ENCODE results near the gene TASOR.

The TASOR gene

DNA sequence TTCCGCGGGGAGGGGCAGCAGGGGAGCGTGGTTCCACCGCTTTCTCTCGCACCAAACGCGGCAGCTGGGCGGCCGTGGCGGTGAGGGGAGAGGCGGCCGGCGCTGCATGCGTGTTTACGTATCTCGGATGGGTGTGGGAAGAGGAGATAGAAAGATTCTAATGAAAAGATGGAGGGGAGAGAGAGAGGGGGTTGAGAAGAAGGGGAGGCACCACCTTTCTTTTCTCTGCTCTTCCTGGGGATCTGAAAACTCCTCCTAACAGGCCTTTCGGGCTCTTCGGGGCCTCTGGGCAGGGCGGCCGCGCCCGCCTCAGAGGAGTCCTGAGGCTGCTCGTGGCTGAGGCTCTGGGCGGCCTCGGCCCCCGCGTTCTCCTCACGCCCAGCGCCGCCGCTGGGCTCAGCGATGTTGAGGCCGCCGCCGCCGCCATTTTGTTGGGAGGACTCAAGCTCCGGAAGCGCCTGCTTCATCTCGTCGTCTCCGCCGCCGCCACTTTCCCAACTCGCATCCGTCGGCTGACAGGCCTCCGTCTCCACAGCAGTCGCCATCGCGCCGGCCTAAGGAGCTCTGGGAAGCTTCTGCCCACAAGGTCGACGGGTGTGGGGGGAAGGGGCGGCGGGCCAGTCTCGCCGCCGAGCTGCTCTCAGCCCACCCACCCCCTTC lies 473 bp downstream of the TASOR start:
- in situ Hi-C loops (cut with HindIII; ENCODE audit: low sequenced_read_pairs) = no loop called here

DNA sequence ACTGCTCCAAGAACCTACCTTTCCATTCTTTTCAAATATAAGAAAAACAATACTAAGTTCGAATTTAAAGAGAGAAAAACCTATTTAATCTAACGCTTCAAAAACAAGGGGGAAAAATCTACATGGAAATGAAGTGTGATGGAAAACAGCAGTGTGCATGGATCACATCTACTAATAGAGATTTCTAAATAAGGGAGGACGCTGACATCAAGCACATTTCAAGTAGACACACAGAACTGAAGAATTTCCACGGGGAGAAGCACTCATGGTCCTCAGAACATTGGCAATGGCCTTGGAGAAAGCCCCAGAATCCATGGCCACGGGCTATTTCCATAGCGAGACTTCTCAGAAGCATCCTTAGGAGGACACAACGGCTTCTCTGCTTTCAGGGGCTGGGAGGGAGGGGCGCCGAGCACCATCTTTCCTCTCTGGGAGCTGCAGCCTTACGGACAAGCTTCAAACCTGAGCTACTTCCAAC lies 1.0 kb downstream of the TASOR start:
- in situ Hi-C loops (cut with HindIII; ENCODE audit: low sequenced_read_pairs) = no loop called here

DNA sequence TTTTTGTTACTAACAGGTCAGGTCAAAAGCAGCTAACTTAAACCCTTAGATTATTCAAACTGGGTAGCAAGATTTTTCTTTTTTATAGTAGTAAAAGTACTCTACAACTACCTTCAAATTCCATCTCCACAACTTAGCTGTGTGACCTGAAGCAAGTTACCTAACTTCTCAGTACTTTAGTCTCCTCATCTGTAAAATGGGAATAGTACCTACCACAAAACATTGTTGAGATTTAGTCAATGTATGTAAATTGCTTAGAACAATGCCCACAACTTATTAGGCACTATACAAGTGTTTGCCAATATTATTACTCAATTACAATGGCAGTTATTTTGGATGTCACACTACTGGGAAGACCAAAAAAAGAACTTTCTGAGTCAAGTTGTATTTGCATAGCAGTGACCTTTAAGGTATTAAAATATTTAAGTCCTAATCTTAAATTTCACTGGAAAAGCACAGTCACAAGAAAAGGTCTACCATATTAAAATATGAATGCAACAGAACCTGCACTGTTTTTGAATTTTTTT lies 2.9 kb downstream of the TASOR start:
- in situ Hi-C loops (cut with HindIII; ENCODE audit: low sequenced_read_pairs) = no loop called here

DNA sequence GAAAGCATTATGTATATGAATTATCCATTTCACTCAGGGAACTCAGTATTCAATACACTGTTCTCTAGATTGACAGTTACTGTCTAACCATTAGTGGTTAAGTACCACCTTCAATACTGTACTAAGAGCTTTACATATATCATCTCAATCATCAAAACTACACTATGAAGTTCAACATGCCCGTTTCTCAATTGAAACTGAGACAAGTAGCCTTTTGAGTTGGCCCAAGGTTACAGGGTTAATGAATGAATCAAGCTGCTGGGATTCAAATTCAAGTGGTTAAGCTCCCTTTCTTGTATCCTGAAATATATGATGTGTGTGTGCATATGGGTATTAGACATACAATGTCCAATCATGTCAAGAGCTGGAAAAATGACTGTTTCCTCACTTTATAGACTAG lies 5.8 kb downstream of the TASOR start:
- in situ Hi-C loops (cut with HindIII; ENCODE audit: low sequenced_read_pairs) = no loop called here

DNA sequence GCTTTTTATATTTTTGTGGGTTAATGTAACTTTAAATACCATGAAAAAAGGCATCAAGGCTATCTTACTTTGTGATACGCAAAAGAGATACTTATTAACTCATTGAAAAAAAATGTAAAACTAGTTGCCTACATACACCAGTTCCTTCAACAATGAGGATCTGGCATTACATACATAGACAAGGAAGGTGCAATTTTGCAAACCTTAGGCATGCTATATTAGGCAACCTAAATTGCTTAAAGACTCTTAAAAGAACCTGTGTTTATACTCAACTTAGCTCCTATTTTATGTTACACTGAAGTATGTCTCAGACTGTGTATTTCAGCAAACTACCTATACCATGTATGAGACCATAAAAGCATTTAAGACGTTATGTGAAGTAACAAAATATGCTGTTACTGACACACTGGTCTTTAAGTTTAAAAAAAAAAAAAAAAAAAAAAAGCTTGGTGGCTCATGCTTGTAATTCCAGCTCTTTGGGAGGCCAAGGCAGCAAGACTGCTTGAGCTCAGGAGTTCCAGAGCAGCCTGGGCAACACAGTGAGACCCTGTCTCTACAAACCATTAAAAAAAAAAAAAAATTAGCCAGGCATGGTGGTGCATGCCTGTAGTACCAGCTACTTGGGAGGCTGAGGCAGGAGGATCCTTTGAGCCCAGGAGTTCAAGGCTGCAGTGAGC lies 9.1 kb downstream of the TASOR start:
- in situ Hi-C loops (cut with HindIII; ENCODE audit: low sequenced_read_pairs) = no loop called here

DNA sequence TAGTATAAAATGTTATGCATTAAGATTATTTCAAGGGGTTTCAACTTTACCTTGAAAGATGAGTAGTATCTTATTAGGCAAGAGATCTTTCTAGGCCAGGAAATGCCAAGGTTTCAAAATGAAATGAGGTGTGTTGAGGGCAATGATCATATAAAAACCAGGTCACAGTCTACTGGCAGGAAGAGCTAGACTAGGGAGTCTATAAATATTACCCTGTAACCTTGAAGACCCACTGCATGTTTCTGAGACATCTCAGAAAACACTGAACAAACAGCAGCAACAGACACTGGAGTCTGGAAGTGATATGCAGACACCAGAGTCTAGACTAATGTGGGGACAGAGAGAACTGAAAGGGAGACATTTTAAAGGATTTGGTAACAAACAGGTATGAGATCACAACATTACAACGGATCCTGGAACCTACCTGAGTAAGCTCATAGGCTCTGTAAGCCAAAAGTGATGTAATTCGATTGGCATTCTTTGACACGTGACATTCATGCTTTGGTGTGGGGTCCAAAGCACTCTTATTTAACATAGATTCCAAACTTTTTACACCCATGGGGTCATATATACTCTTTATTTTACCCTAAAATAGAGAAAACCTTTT lies 15.0 kb downstream of the TASOR start:
- in situ Hi-C loops (cut with HindIII; ENCODE audit: low sequenced_read_pairs) = no loop called here

DNA sequence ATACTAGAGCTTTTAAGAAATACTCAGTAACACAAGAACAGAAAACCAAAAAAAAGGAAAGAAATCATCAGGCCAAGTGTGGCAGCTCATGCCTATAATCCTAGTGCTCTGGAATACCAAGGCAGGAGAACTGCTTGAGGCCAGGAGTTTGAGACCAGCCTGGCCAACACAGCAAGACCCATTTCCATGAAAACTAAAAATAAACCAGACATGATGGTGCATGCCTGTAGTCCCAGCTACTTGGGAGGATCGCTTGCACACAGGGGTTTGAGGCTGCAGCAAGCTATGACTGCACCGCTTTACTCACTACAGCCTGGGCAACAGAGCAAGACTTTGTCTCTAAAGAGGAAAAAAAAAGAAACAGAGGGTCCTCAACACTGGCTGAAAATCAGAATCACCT lies 18.2 kb downstream of the TASOR start:
- in situ Hi-C loops (cut with HindIII; ENCODE audit: low sequenced_read_pairs) = no loop called here

DNA sequence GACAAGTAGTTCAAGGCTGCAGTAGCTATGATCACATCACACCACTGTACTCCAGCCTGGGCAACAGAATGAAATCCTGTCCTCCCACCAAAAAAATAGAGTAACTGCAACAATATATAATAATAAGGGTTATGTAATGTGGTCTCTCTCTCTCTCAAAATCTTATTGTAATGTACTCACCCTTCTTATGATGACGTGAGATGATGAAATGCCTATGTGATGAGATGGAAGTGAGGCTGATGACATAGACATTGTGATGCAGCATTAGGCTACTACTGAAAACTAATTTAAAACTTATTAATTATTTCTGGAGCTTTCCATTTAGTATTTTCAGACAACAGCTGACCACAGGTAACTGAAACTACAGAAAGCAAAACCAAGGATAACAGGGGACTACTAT lies 27.4 kb downstream of the TASOR start:
- in situ Hi-C loops (cut with HindIII; ENCODE audit: low sequenced_read_pairs) = no loop called here

DNA sequence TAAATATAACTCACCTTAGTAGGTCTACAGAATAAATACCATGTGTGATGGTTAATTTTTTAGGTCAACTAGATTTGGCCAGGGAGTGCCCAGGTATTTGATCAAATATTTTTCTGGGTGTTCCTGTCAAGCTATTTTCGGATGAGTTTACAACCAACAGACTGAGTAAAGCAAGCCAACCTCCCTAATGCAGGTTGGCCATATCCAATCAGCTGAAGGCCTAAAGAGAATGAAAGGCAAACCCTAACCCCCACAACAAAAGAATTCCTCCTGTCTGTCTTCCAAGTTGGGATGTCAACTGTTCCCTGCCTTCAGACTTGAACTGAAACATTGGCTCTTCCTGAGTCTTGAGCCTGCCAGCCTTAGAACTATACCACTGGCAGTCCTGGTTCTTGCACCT lies 28.6 kb downstream of the TASOR start:
- in situ Hi-C loops (cut with HindIII; ENCODE audit: low sequenced_read_pairs) = no loop called here

DNA sequence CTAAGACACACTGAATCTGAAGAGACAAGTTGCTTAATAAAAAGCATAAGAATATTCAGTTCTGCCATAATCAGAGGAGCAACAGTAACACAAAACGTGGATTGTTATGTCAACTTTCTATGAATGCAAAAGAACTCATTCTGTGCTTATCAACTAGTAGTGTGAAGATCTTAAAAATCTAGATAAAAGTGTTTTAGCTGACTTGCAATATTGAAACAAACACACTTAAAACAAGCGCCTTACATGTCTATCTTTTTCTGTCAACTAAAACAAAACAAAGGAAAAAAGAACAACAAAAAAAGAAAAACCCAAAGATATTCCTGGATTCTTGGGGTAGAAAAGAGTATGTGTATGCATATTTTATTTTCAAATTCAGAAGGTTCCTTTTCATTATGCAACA lies 37.7 kb downstream of the TASOR start:
- in situ Hi-C loops (cut with HindIII; ENCODE audit: low sequenced_read_pairs) = no loop called here

DNA sequence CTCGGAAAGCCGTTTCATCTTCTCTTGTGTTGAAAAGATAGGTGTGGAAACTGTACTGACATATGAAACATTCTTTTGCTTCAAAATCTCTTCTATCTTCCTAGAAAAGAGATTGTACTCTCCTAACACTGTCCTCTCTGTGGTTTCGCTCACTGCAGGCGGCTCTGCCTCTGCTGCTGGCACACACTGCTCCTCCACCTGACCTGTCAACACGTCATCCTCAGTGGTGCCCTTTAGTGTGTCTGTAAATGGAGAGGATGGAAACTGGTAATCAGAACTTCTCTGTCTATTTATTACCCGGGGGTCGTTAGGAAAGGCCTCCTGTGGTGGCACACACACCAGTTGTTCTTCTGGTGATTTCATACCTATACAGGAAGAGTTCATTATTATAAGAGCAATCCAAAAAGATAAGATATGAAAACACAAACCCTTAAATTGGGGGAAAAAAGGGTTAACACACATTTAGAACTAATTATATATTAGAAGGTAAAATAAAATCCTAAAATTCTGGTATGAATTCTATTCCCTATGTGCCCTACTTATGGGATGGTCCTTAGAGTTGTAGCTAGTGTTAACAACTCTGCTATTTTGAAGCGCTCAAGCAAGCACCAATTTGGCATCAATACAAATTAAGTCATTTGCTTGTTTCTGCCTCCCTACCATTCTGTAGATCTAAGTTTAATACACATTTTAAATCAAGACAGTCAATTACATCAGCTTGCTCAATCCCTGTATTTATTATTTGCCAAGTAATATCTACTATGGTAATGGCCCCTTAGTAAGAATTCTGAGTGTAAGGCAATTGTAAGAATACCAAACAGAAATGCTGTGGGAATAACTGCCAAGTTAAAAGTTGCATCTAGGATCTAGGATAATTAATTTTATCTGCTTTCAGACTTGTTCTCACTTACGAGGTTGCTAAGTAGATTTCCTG lies 49.2 kb downstream of the TASOR start:
- in situ Hi-C loops (cut with HindIII; ENCODE audit: low sequenced_read_pairs) = no loop called here
